Measurements from ENCODE around the gene UBP1. TPM values are rescaled to one million over a fixed set of nuclear protein-coding genes. Genes with fewer than 3 reads are reported as not detected.
"Not testable (repeated sequence)": the region's sequence is repeated elsewhere in the genome, so short reads cannot be mapped to it uniquely, and the experiment has no call there.

UBP1 gene
- total RNA-seq, 1 donor from 2014 or later, result 67.0 TPM

DNA sequence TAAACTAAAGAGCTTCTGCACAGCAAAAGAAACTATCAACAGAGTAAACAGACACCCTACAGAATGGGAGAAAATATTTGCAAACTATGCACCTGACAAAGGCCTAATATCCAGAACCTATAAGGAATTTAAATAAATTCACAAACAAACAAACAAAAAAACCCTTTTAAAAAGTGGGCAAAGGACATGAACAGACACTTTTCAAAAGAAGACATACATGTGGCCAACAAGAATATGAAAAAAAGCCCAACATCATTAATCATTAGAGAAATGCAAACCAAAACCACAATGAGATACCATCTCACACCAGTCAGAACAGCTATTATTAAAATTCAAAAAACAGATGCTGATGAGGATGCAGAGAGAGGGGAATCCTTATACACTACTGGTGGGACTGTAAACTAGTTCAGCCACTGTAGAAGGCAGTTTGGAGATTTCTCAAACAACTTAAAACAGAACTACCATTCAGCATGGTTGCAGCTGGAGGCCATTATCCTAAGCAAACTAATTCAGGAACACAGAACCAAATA, 101.2 kb downstream of the UBP1 start:
- intact Hi-C loops (cut with micrococcal nuclease), result not testable (repeated sequence)

Other genes with a start within 250 kb of the UBP1 start
- not detected in 2 replicates for gene SUSD5, start 221.6 kb downstream of the UBP1 start, total RNA-seq
- not detected in 2 replicates for gene FBXL2, start 163.0 kb downstream of the UBP1 start, total RNA-seq

Data from T-helper 1 cell treated with Interleukin-12 subunit alpha and Interleukin-12 subunit beta and Interleukin-4 antibody, amounts not matched to agents 30 ng/mL and 1 ng/mL, for 36 hours (primary cell).